ENCODE data around the gene AOC1.

- TF ChIP-seq POLR2A (IDR thresholded peaks at IDR 0.05; ENCODE audit: low read depth) (no peak), CTCF (IDR thresholded peaks at IDR 0.05) (no peak), EP300 (IDR thresholded peaks at IDR 0.05) (no peak), POLR2AphosphoS5 (IDR thresholded peaks at IDR 0.05) (no peak)
These were observed 3.0 kb upstream of the AOC1 start for GRCh38 chr7:150849204-150849775.
